GM12872 (cell line): ENCODE results near the gene PA2G4.

Experiments
- TF ChIP-seq, protein P1 (sequence below): IDR thresholded peaks from 3 replicates; pipeline ENCODE4 v1.5.1; 2011; ENCODE audit warnings: low read depth, mild to moderate bottlenecking, low read length, moderate library complexity; ENCODE audit not compliant: insufficient read depth

Gene PA2G4

DNA sequence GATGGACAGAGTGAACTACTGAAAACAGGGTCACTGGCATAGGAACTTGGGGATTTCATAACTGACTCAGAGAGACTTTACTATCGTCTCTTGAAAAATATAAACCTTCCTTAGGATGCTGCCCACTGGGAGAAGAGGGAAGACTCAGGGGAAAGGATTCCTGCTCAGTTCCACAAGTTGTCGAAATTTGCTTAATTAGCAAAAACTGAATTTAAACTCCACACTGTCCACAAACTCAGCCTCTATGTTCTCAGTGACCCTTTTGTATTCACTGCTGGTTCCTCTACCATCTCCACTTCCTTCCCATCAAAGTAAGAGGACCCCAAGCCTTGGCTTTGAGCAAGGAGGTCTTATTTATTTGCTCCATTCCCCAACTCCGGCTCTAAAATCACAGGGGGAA is 40.9 kb downstream of the PA2G4 start:
- TF ChIP-seq, protein P1, sequence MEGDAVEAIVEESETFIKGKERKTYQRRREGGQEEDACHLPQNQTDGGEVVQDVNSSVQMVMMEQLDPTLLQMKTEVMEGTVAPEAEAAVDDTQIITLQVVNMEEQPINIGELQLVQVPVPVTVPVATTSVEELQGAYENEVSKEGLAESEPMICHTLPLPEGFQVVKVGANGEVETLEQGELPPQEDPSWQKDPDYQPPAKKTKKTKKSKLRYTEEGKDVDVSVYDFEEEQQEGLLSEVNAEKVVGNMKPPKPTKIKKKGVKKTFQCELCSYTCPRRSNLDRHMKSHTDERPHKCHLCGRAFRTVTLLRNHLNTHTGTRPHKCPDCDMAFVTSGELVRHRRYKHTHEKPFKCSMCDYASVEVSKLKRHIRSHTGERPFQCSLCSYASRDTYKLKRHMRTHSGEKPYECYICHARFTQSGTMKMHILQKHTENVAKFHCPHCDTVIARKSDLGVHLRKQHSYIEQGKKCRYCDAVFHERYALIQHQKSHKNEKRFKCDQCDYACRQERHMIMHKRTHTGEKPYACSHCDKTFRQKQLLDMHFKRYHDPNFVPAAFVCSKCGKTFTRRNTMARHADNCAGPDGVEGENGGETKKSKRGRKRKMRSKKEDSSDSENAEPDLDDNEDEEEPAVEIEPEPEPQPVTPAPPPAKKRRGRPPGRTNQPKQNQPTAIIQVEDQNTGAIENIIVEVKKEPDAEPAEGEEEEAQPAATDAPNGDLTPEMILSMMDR, result no peak

DNA sequence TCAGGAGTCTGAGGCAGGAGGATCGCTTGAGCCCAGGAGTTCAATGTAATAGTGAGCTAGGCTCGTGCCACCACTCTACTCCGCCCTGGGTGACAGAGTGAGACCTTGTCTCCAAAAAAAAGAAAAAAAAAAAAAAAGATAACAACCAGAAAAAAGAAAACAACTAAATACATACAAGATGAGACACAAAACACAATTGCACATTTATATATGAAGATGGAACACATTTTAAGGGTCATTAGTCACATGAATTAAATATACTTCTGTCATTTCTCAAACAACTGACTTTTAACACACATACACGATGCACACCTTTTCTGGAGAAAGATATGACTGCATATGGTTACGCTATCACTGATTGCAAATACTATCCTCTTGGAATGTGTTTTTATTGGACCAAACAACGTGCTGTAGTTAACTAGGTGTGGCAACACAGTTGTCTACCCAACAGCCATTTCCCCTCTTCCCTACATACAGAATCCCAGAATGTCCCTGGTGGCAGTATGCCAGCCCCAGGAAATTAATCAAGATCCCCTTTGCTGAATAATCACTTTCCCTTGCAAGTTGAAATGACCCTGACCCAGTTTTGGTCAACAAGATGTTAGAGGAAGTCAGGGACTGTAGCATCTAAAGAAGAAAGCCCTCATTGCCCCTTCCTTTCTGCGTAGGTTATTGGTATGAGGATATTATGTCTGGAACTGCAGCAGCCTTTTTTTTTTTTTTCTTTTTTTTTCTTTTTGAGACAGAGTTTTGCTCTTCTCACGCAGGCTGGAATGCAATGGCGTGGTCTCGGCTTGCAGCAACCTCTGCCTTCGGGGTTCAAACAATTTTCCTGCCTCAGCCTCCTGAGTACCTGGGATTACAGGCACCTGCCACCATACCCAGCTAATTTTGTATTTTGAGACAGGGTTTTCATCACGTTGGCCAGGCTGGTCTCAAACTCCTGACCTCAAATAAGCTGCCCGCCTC is 42.4 kb downstream of the PA2G4 start:
- TF ChIP-seq, protein P1, result no peak

DNA sequence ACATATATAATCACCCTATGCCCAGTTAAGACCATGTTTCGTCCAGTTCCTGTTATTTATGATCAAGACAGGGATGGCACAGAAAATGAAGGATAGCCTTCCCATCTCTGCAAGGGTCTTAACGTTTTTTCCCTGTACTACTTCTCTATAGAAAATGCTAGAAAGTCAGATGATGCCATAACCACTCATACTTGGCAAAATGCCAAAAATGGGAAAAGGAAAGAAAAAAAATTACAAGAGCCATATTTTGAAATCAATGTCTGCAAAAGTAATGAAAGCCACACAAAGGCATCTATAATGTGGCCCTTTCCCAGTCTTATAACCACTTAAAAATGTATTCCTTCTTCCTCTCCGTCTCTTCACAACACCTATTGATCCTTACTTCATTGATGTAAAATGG is 46.2 kb downstream of the PA2G4 start:
- TF ChIP-seq, protein P1, result no peak

DNA sequence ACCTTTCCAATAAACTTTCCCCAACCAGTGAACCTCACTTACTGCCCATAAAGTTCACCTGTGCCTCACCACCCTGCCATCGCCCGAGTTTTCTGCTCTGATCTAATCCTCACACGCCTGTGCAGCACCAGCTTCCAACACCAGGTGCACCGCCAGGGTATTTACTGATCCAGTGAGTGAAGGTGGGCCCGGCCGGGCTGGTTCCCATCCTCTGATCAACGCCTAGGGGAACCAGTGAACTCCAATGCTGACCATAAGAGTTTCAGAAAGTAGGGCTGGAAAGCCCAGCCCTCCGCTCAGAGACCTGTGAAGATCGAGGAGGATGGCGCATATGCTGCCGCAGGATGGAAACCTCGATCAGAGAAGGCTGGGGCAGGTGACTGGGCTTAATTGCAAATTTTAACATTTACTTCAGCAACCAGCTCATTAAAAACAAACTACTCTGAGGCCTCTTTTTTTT is 47.3 kb downstream of the PA2G4 start:
- TF ChIP-seq, protein P1, result peak; percentile 68; the same call in 2 of the 3 replicates

DNA sequence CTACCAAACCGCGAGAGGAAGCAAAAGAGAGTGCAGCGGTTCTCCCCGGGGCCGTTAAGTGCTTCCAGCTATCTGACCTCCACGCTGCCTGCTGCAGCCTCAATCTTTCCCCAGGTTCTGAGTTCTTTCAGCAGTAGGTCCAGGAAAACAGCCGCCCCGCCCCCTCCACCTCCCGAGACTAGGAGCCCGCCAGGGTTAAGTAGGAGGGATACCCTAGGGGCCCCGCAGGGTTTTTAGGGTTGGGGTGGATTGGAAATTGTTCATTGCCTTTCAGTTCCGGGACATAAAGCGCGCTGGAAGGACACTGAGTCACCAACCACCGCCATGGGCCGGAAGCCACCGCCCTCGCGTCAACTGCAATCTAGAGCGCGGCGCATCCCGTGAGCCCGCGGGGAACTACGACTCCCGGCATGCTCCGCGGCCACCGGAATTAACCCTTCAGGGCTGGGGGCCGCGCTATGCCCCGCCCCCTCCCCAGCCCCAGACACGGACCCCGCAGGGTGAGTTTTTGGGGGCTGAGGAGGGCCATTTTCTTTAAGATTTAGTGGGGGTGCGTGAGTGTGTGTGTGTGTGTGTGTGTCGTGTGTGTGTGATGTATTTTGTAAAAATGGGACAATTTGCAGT is 47.9 kb downstream of the PA2G4 start, which contains the start of gene MYL6B:
TSS of gene MYL6B (plus strand) at position 456 of the 624 bp plus-strand sequence. CDS start 1,332 bp downstream, outside the sequence.
- TF ChIP-seq, protein P1, result no peak

DNA sequence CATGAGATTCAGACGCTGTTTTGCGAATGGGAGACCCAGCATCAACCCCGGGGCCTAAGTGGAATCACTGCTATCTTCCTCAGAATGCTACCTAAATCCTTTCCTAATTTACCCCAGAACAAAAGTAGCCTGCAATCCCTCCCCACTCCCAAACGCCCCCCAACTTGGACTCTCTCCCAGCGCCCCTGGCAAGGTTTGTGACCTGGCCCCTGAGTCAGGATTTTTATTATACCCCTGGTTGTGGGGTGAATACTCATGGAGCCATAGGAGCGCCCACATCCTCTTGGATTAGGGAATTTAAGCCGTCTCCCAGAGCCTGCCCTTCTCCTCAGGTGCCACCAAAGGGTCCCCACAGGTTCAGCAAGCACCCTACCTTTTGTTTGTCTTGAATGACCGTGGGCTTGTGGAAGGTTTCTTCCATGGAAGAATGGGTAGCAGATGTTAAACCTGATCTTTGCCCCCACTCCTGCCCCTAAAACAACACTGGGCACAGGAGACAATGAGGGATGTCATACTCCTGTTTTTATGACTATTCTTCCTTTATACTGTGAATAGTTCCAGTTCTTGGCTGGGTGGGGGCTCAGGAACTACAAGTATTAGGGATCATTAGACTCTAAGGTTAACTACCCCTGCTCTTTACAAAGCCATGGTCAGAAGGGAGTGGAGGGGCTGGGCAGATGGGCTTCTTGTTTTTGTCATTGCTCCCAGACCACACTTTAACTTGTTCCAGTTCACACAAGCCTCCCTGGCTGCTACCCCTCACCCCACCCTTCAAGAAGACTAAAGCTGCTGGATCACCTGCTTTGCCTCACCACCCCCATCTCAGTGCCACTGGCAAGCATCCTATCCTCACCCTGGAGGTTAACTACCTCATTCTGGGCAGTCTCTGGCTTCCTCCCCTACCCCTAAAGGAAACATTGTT is 48.7 kb downstream of the PA2G4 start:
- TF ChIP-seq, protein P1, result no peak
